Neural cell (in vitro differentiated cells): ENCODE results near the gene CRYBB1. TPM values are rescaled to one million over a fixed set of nuclear protein-coding genes. Genes with fewer than 3 reads are reported as not detected.

Source experiments
- H2AFZ ChIP-seq: fragments of 200-600, 300-800 bp; sonication (generic), shearing (Covaris generic); 2 replicates; pipeline ENCODE4 v1.6.0; 2014; ENCODE audit warnings: low read depth, mild to moderate bottlenecking, antibody characterized with exemption, low read length, moderate library complexity
- H3F3A ChIP-seq: fragments of 200-600 bp; shearing (Covaris generic); 2 replicates; pipeline ENCODE4 v1.6.1; 2016; ENCODE audit warnings: mild to moderate bottlenecking, moderate library complexity, mixed read lengths, antibody characterized with exemption, low read length; ENCODE audit not compliant: insufficient read depth, poor library complexity, severe bottlenecking
- H3K27ac ChIP-seq: fragments of 200-600, 300-800 bp; sonication (generic), shearing (Covaris generic); 2 replicates; pipeline ENCODE4 v1.5.1; 2014; ENCODE audit warnings: mild to moderate bottlenecking, low read length, moderate library complexity
- H3K27me3 ChIP-seq: fragments of 300-800, 200-600 bp; sonication (generic), shearing (Covaris generic); 2 replicates; pipeline ENCODE4 v1.6.0; 2014; ENCODE audit warnings: mild to moderate bottlenecking, low read depth, low read length, moderate library complexity; ENCODE audit not compliant: insufficient read depth
- H3K36me3 ChIP-seq: fragments of 300-800, 200-600 bp; sonication (generic), shearing (Covaris generic); 2 replicates; pipeline ENCODE4 v1.5.1; 2014; ENCODE audit warnings: mild to moderate bottlenecking, antibody characterized with exemption, low read length, moderate library complexity; ENCODE audit not compliant: insufficient read depth
- H3K4me2 ChIP-seq: fragments of 300-800, 200-600 bp; sonication (generic), shearing (Covaris generic); 2 replicates; pipeline ENCODE4 v1.6.0; 2014; ENCODE audit warnings: mild to moderate bottlenecking, low read length
- H3K4me3 ChIP-seq: fragments of 300-800, 200-600 bp; sonication (generic), shearing (Covaris generic); 2 replicates; pipeline ENCODE4 v1.5.1; 2014; ENCODE audit warnings: mild to moderate bottlenecking, low read length, moderate library complexity
- H3K79me2 ChIP-seq: fragments of 200-600 bp; shearing (Covaris generic); replicated peaks from 2 replicates; pipeline ENCODE4 v1.6.0; 2014; ENCODE audit warnings: mild to moderate bottlenecking, low read length, moderate library complexity; ENCODE audit not compliant: insufficient read depth
- H3K9ac ChIP-seq: fragments of 300-800, 200-600 bp; sonication (generic), shearing (Covaris generic); 2 replicates; pipeline ENCODE4 v1.6.1; 2016; ENCODE audit warnings: mild to moderate bottlenecking, low read length, mixed read lengths
- H3K9me2 ChIP-seq: fragments of 200-600 bp; shearing (Covaris generic); 2 replicates; pipeline ENCODE4 v1.6.1; 2016; ENCODE audit warnings: mild to moderate bottlenecking, low read length, mixed read lengths; ENCODE audit not compliant: insufficient read depth
- H3K9me3 ChIP-seq: fragments of 200-600, 300-800 bp; sonication (generic), shearing (Covaris generic); 2 replicates; pipeline ENCODE4 v1.6.1; 2016; ENCODE audit warnings: mild to moderate bottlenecking, mixed run types, low read length, moderate library complexity, mixed read lengths
- H4K20me1 ChIP-seq: fragments of 200-600 bp; shearing (Covaris generic); 2 replicates; pipeline ENCODE4 v1.6.1; 2016; ENCODE audit warnings: mild to moderate bottlenecking, mixed run types; ENCODE audit not compliant: insufficient read depth
- EP300 ChIP-seq: fragments of 450-650 bp; conservative IDR thresholded peaks from 2 replicates; pipeline ENCODE4 v1.6.1; 2014; ENCODE audit warnings: antibody characterized with exemption, mild to moderate bottlenecking, moderate library complexity; ENCODE audit not compliant: poor library complexity, severe bottlenecking
- EZH2 ChIP-seq: fragments of 200-600, 300-800 bp; shearing (Covaris generic), sonication (generic); IDR thresholded peaks from 2 replicates; pipeline ENCODE4 v1.6.1; 2014; ENCODE audit warnings: antibody characterized with exemption, low read length, borderline replicate concordance, mild to moderate bottlenecking; ENCODE audit not compliant: insufficient read depth, poor library complexity, severe bottlenecking
- MXI1 ChIP-seq: fragments of 450-650 bp; conservative IDR thresholded peaks from 2 replicates; pipeline ENCODE4 v1.6.1; 2014; ENCODE audit warnings: antibody characterized with exemption, mild to moderate bottlenecking; ENCODE audit not compliant: poor library complexity, severe bottlenecking
- POLR2AphosphoS5 ChIP-seq: IDR thresholded peaks from 2 replicates; pipeline ENCODE4 v1.6.1; 2012
- RAD21 ChIP-seq: fragments of 450-650 bp; conservative IDR thresholded peaks from 2 replicates; pipeline ENCODE4 v1.6.1; 2014; ENCODE audit warnings: antibody characterized with exemption, mild to moderate bottlenecking, moderate library complexity
- SMC3 ChIP-seq: fragments of 450-650 bp; conservative IDR thresholded peaks from 2 replicates; pipeline ENCODE4 v1.6.1; 2014; ENCODE audit warnings: antibody characterized with exemption, mild to moderate bottlenecking, moderate library complexity; ENCODE audit not compliant: poor library complexity
- TAF1 ChIP-seq: IDR thresholded peaks from 2 replicates; pipeline ENCODE4 v1.6.1; 2012; ENCODE audit warnings: low read depth
- polyA plus RNA-seq: library from polyadenylated mRNA; depleted of rRNA; stranded (reverse); fragments of >200 nt; gene quantifications from 2 replicates; pipeline ENCODE4 v1.2.3, GENCODE V29; 2014
- TF ChIP-seq, protein P1 (sequence below): IDR thresholded peaks from 2 replicates; pipeline ENCODE4 v1.6.1; 2012; ENCODE audit warnings: borderline replicate concordance
- TF ChIP-seq, protein P2 (sequence below): fragments of 450-650 bp; IDR thresholded peaks from 2 replicates; pipeline ENCODE4 v1.5.1; 2014; ENCODE audit warnings: antibody characterized with exemption, mild to moderate bottlenecking, moderate library complexity; ENCODE audit not compliant: poor library complexity, severe bottlenecking

CRYBB1 gene
- polyA plus RNA-seq, 1 donor from 2014 or later = not detected

- no peaks in the 10 kb centered on the region for H3K79me2 ChIP-seq
- peak overlapping the region; percentile 53 for H3K4me3 ChIP-seq
- H3K36me3 ChIP-seq = no peaks in the 10 kb centered on the region
- TF ChIP-seq, protein P1, sequence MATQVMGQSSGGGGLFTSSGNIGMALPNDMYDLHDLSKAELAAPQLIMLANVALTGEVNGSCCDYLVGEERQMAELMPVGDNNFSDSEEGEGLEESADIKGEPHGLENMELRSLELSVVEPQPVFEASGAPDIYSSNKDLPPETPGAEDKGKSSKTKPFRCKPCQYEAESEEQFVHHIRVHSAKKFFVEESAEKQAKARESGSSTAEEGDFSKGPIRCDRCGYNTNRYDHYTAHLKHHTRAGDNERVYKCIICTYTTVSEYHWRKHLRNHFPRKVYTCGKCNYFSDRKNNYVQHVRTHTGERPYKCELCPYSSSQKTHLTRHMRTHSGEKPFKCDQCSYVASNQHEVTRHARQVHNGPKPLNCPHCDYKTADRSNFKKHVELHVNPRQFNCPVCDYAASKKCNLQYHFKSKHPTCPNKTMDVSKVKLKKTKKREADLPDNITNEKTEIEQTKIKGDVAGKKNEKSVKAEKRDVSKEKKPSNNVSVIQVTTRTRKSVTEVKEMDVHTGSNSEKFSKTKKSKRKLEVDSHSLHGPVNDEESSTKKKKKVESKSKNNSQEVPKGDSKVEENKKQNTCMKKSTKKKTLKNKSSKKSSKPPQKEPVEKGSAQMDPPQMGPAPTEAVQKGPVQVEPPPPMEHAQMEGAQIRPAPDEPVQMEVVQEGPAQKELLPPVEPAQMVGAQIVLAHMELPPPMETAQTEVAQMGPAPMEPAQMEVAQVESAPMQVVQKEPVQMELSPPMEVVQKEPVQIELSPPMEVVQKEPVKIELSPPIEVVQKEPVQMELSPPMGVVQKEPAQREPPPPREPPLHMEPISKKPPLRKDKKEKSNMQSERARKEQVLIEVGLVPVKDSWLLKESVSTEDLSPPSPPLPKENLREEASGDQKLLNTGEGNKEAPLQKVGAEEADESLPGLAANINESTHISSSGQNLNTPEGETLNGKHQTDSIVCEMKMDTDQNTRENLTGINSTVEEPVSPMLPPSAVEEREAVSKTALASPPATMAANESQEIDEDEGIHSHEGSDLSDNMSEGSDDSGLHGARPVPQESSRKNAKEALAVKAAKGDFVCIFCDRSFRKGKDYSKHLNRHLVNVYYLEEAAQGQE = peak; percentile 93
- TF ChIP-seq RAD21 = peak; percentile 9
- TF ChIP-seq EZH2 = no peak
- peak; percentile 83 for TF ChIP-seq POLR2AphosphoS5
- TF ChIP-seq MXI1 = no peak
- TF ChIP-seq SMC3 = peak; percentile 29
- TF ChIP-seq, protein P2, sequence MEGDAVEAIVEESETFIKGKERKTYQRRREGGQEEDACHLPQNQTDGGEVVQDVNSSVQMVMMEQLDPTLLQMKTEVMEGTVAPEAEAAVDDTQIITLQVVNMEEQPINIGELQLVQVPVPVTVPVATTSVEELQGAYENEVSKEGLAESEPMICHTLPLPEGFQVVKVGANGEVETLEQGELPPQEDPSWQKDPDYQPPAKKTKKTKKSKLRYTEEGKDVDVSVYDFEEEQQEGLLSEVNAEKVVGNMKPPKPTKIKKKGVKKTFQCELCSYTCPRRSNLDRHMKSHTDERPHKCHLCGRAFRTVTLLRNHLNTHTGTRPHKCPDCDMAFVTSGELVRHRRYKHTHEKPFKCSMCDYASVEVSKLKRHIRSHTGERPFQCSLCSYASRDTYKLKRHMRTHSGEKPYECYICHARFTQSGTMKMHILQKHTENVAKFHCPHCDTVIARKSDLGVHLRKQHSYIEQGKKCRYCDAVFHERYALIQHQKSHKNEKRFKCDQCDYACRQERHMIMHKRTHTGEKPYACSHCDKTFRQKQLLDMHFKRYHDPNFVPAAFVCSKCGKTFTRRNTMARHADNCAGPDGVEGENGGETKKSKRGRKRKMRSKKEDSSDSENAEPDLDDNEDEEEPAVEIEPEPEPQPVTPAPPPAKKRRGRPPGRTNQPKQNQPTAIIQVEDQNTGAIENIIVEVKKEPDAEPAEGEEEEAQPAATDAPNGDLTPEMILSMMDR = peak; percentile 10
- peak; percentile 95 for TF ChIP-seq TAF1
- peak; percentile 73 for TF ChIP-seq EP300
- no peaks in the 10 kb centered on the region for H3K27me3 ChIP-seq
- H3K4me2 ChIP-seq = peak overlapping the region; percentile 41
- H3K9me2 ChIP-seq = no peaks in the 10 kb centered on the region
- H3K9me3 ChIP-seq = no peaks in the 10 kb centered on the region
- peak overlapping the region; percentile 67 for H2AFZ ChIP-seq
- peak overlapping the region; percentile 89 for H3K27ac ChIP-seq
- no peaks in the 10 kb centered on the region for H3F3A ChIP-seq
- peak overlapping the region; percentile 86 for H3K9ac ChIP-seq
- no peaks in the 10 kb centered on the region for H4K20me1 ChIP-seq
Measured at GRCh38 chr22:26648011-26648497, 30.2 kb upstream of the CRYBB1 start.

GRCh38 chr22:26646158-26646557 lies 28.3 kb upstream of the CRYBB1 start:
- Histone ChIP-seq H3K27ac (peak overlapping the region; percentile 72), H3K9me3 (no peaks in the 10 kb centered on the region), H3K27me3 (no peaks in the 10 kb centered on the region), H2AFZ (no peak overlapping the region), H3K9me2 (no peaks in the 10 kb centered on the region), H3F3A (no peaks in the 10 kb centered on the region), H3K4me3 (no peak overlapping the region), H3K79me2 (no peaks in the 10 kb centered on the region), H3K36me3 (no peaks in the 10 kb centered on the region), H4K20me1 (no peaks in the 10 kb centered on the region), H3K9ac (peak overlapping the region; percentile 33), H3K4me2 (no peak overlapping the region)
- TF ChIP-seq SMC3 = no peak
- TF ChIP-seq, protein P2 = no peak
- TF ChIP-seq POLR2AphosphoS5 = no peak
- TF ChIP-seq EZH2 = no peak
- TF ChIP-seq, protein P1 = no peak
- no peak for TF ChIP-seq EP300
